Erythroblast (primary cell): Measurements from ENCODE around the gene CLASP1.

Experiments used
- GATA1 ChIP-seq: IDR thresholded peaks from 2 replicates; pipeline ENCODE4 v1.6.1; 2011; ENCODE audit warnings: low read depth, mild to moderate bottlenecking, control low read depth, low read length, moderate library complexity
- POLR2A ChIP-seq: IDR thresholded peaks from 2 replicates; pipeline ENCODE4 v1.6.1; 2011; ENCODE audit warnings: mild to moderate bottlenecking, low read length

DNA sequence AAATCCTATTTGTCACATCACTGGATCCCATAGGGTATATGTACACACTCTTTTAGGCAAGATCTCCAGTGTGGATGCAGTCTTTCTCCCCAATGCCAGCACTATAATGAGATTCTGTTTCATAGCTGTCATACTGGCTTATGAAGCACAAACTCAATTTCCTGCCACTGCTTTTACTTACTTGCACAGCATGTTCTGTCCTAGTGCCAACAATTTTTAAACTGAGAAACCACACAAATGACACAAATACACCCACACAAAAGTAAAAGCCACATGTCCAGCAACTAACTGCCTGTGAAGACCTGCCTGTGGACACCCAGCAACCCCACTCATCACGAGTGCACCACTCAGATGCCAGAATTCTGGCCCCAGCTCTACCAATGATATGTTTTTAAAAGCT, 148.2 kb downstream of the CLASP1 start:
- TF ChIP-seq POLR2A (no peak), GATA1 (no peak)
